Adrenal gland (tissue), 12 donors: ENCODE data around the gene DROSHA. TPM values are rescaled to one million over a fixed set of nuclear protein-coding genes. Genes with fewer than 3 reads are reported as not detected.

Experiments used
- DNase-seq, 7 donors: peaks; one replicate each; pipeline ENCODE4 v3.0.0-alpha.2; 2019 to 2020
- H3K27ac ChIP-seq, 5 donors: fragments of 200-600 bp; sonication (generic) in 4 of 5; 1 replicate in 3 of 5; 2 replicates in 2 of 5; pipeline versions ENCODE4 v1.5.1 to v1.8.0; 2016 to 2020; ENCODE audit warnings: mild to moderate bottlenecking in 1 of 5
- H3K27me3 ChIP-seq: fragments of 200-600 bp; 2 replicates; pipeline ENCODE4 v1.8.0; 2021
- H3K36me3 ChIP-seq, 2 donors: fragments of 200-600 bp; replicated peaks in 1 of 2; 1 replicate in 1 of 2; 2 replicates in 1 of 2; pipeline versions ENCODE4 v1.5.1 to v1.8.0; 2018 to 2022
- H3K4me1 ChIP-seq, 2 donors: fragments of 200-600 bp; replicated peaks in 1 of 2; 1 replicate in 1 of 2; 2 replicates in 1 of 2; pipeline versions ENCODE4 v1.5.1 to v1.8.0; 2018 to 2021
- H3K4me3 ChIP-seq, 4 donors: fragments of 200-600 bp; sonication (generic) in 3 of 4; one replicate each; pipeline ENCODE4 v1.5.1; 2016 to 2018
- H3K9me3 ChIP-seq, 3 donors: fragments of 200-600 bp; sonication (generic) in 1 of 3; replicated peaks in 1 of 3; 1 replicate in 2 of 3; 2 replicates in 1 of 3; pipeline versions ENCODE4 v1.5.1 to v1.8.0; 2016 to 2021
- CTCF ChIP-seq, 6 experiments: fragments of 450-650 bp in 4 of 6; fragments of 200-600 bp in 2 of 6; sonication (generic) in 1 of 6; IDR thresholded peaks; 1 replicate in 5 of 6; 2 replicates in 1 of 6; pipeline versions ENCODE4 v1.5.1 to v1.8.0; 2016 to 2021; ENCODE audit warnings: antibody characterized with exemption in 6 of 6, mild to moderate bottlenecking in 2 of 6, moderate library complexity in 1 of 6
- POLR2A ChIP-seq, 2 donors: fragments of 450-650 bp; IDR thresholded peaks; one replicate each; pipeline ENCODE4 v1.6.1; 2017; ENCODE audit warnings: antibody characterized with exemption in 2 of 2, mild to moderate bottlenecking in 2 of 2, moderate library complexity in 1 of 2
- WGBS, 4 donors: extraction: QIAGEN DNeasy Blood & Tissue Kit in 2 of 4; methylation state at CpG; one replicate each; pipeline versions ENCODE4 v1.1.5 to v1.1.7; 2013 to 2017; 5-methylcytosine and 5-hydroxymethylcytosine counted together
- intact Hi-C, 2 donors: fragments of 100-400 bp; cut with DNase I; formaldehyde crosslinking; loops; one replicate each; pipeline versions ENCODE4 v1.14.1 to v1.15.0; 2022 to 2023
- polyA plus RNA-seq, 3 donors: library from polyadenylated mRNA; stranded (reverse); fragments of 200-250 nt in 2 of 3; fragments of 350-450 nt in 1 of 3; fragmentation: Illumina TruSeq in 1 of 3; extraction: RNeasy Lipid Tissue Mini Kit (QIAGEN cat#74804) in 1 of 3; gene quantifications; one replicate each; pipeline ENCODE4 v1.2.3, GENCODE V29; 2013 to 2014
- total RNA-seq, 9 donors: library from RNA; depleted of rRNA in 4 of 9; stranded (reverse); fragments of >200 nt in 4 of 9; fragments of 120-200 nt in 1 of 9; fragmentation: NEBNext Ultra II Directional in 1 of 9; extraction: Animal tissue kit (Norgen Biotek cat#: 25700) in 1 of 9; gene quantifications; one replicate each; pipeline versions ENCODE4 v1.1.0 to v1.2.4, GENCODE V29; 2013 to 2023
- donor health status: healthy with polysubstance abuse.
- donor health status: Bipolar disorder and iron deficiency.
- donor health status: DM: yes; HTN: yes; CAD: no.
- donor health status: DM: no; HTN: no; CAD: no.
- donor health status: DM: no; HTN: no; CAD: no.
- donor health status: DM: yes; HTN: yes; CAD: no.

Gene DROSHA
- total and polyA plus RNA-seq, 12 donors, result 22.6 to 93.0 (median 44.2) TPM

GRCh38 chr5:31478901-31479300, 53.0 kb downstream of the DROSHA start:
- Histone ChIP-seq H3K4me1 (no peaks in the 10 kb centered on the region), H3K27ac (no peak overlapping the region), H3K27me3 (no peaks in the 10 kb centered on the region), H3K9me3 (no peaks in the 10 kb centered on the region), H3K36me3 (peaks cover 0 to 7% of the 10 kb centered on the region in 2 donors), H3K4me3 (no peak overlapping the region)
- no peak for DNase-seq
- TF ChIP-seq POLR2A (IDR thresholded peaks at IDR 0.05) (no peak), CTCF (IDR thresholded peaks at IDR 0.05) (no peak)
- intact Hi-C loops, result no loop called here

- DNase-seq, result no peak
- 97 to 98% (median 98%) methylated on average over 5 of the region's 5 CpGs for WGBS, 4 donors
- no peaks in the 10 kb centered on the region for H3K27me3 ChIP-seq
- intact Hi-C loops, result no loop called here
- H3K4me3 ChIP-seq, result no peak overlapping the region
- H3K27ac ChIP-seq, result no peak overlapping the region
- TF ChIP-seq POLR2A (IDR thresholded peaks at IDR 0.05) (no peak), CTCF (IDR thresholded peaks at IDR 0.05) (no peak)
- no peaks in the 10 kb centered on the region for H3K9me3 ChIP-seq
- H3K4me1 ChIP-seq, result no peaks in the 10 kb centered on the region
- no peaks in the 10 kb centered on the region for H3K36me3 ChIP-seq
Observed at GRCh38 chr5:31477971-31478370, 53.9 kb downstream of the DROSHA start.

GRCh38 chr5:31477516-31477915, 54.4 kb downstream of the DROSHA start:
- no peak for TF ChIP-seq POLR2A (IDR thresholded peaks at IDR 0.05)
- no peak for TF ChIP-seq CTCF (IDR thresholded peaks at IDR 0.05)

GRCh38 chr5:31476738-31477141, 55.2 kb downstream of the DROSHA start:
- Histone ChIP-seq H3K9me3 (no peaks in the 10 kb centered on the region), H3K27ac (no peak overlapping the region), H3K36me3 (no peaks in the 10 kb centered on the region), H3K27me3 (no peaks in the 10 kb centered on the region), H3K4me3 (no peak overlapping the region), H3K4me1 (no peaks in the 10 kb centered on the region)
- WGBS, 4 donors, result 45 to 66% (median 52%) methylated on average over 4 of the region's 4 CpGs
- no peak for TF ChIP-seq CTCF (IDR thresholded peaks at IDR 0.05)
- no peak for TF ChIP-seq POLR2A (IDR thresholded peaks at IDR 0.05)
- peak in 2 of 7 donors; percentile 31 to 71 for DNase-seq
- intact Hi-C loops, result no loop called here

More at GRCh38 chr5:31477516-31477915, 54.4 kb downstream of the DROSHA start:
- H3K36me3 ChIP-seq, result no peaks in the 10 kb centered on the region
- H3K27me3 ChIP-seq, result no peaks in the 10 kb centered on the region
- DNase-seq, result no peak
- H3K4me3 ChIP-seq, result no peak overlapping the region
- intact Hi-C loops, result no loop called here
- no peaks in the 10 kb centered on the region for H3K9me3 ChIP-seq
- no peaks in the 10 kb centered on the region for H3K4me1 ChIP-seq
- WGBS, 4 donors, result 96 to 100% (median 97%) methylated on average over 2 of the region's 2 CpGs
- no peak overlapping the region for H3K27ac ChIP-seq
